Glomerular endothelial cell (primary cell): ENCODE data around the gene TAF8. TPM values are rescaled to one million over a fixed set of nuclear protein-coding genes. Genes with fewer than 3 reads are reported as not detected.
"Not testable (repeated sequence)": the region's sequence is repeated elsewhere in the genome, so short reads cannot be mapped to it uniquely, and the experiment has no call there.

Experiments
- DNase-seq: peaks from one replicate; pipeline ENCODE4 v3.0.0-alpha.2; 2011; ENCODE audit warnings: low read depth, low spot score; ENCODE audit errors: extremely low read depth
- total RNA-seq: library from RNA; depleted of rRNA; stranded (reverse); fragments of >200 nt; gene quantifications from 2 replicates; pipeline ENCODE4 v1.2.3, GENCODE V29; 2015

TAF8 gene, protein sequence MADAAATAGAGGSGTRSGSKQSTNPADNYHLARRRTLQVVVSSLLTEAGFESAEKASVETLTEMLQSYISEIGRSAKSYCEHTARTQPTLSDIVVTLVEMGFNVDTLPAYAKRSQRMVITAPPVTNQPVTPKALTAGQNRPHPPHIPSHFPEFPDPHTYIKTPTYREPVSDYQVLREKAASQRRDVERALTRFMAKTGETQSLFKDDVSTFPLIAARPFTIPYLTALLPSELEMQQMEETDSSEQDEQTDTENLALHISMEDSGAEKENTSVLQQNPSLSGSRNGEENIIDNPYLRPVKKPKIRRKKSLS
- 15.1 and 20.2 TPM in 2 replicates for total RNA-seq

DNA sequence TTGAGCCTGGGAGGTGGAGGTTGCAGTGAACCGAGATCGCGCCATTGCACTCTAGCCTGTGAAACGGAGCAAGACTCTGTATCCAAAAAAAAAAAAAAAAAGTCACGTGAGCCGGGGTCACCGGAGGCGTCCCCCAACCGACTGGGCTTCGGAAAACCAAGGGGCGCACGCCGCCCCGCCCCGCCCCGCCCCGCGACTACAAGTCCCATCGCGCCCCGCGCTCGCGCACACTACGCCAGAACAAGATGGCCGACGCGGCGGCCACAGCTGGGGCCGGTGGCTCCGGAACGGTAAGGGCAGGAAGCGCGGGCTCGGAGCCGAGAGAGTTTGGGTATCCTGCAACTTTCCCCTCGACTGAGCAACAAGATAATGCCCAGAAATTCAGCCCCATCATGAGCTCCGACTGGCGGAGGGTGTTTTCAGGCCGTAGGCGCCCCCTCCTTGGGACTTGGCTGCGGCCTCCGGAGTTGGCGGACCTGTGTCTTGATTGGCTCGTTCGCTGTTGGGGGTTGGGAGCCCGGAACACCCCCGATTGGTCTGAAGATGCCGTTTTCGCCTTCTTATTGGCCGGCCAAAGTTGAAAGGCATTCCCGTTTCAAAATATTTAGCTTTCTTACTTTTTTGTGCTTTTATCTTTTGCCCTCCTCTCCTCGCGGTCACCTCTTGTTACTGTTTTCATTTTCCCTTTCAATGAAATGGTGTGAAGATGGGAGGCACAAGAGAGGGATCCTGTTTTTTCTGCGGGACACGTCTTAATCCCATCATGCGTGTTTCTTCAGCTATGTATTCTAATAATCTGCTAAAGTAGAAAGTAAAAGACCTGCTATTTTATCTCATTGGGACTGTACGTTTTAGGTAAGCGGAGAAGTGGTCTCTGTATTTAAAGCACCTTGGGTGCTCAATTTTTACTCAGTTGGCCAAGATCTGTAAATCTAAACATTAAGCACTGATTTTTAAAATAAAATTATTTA lies at the start of gene TAF8:
Gene TAF8, plus strand, starts transcription at position 228 of the 971 bp plus-strand sequence. Its CDS starts 18 bp downstream, at position 246.
- DNase-seq = peak; percentile 73

DNA sequence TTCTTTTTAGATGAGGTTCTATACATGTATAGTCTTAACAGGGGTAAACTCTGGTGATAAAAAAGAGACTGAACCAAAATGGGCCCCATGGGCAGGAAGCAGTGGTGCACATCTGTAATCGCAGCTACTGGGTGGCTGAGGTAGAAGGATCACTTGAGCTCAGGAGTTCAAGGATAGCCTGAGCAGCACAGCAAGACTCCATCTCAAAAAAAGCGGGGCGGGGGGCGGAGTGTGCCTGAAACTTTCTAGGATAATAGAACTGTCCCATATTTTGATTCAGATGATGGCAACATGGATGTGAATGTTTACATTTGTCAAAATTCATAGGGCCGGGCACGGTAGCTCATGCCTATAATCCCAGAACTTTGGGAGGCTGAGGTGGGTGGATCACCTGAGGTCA lies 48.8 kb upstream of the TAF8 start:
- no peak for DNase-seq

DNA sequence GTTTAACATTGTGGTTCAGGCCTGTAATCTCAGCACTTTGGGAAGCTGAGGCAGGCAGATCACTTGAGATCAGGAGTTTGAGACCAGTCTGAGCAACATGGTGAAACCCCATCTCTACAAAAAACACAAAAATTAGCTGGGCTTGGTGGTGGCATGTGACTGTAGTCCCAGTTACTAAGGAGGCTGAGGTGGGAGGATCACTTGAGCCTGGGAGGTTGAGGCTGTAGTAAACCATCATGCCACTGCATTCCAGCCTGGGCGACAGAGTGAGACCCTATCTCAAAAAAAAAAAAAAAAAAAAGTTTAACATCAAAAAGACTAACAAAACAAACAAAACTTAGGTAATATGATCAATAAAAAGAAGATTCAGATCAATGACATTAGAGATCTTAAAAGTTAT lies 46.7 kb upstream of the TAF8 start:
- not testable (repeated sequence) for DNase-seq

DNA sequence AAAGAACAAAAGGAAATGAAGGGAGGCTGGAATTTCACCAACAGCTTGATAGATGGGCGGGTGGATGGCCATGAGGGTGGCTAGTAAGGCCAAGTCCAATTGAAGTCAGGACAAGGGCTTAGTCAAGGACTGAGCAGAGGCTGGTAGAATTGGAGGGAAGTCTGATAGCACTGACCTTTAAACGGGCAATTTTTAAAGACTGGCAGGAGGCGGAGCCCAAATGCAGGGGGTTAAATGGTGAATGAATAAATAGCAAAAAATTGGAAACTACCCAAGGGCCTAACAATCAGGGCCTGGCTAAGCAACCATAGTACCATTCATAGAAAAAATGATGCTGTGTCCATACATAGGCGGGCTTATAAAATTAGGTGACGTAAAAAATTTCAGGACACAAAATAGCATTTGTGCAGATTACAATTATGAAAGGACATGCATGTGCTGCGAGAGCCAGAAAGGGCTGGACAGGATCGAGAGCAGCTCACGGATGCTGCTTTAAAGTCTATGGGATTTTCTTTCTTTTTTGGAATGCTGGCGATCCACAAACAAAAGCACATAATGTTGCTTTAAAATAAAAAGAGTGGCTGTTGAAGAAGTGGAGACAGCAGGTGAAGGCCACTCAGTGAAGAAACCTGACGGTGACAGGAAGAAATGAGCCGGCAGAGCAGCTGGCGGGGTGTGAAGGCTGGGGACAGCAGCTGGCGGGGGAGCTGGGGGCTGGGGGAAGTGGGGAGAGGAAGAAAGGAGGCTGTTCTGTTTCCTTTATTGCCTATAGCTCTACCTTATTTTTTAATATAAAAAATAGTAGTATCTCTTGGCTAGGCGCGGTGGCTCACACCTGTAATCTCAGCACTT lies 42.8 kb upstream of the TAF8 start:
- DNase-seq = no peak

DNA sequence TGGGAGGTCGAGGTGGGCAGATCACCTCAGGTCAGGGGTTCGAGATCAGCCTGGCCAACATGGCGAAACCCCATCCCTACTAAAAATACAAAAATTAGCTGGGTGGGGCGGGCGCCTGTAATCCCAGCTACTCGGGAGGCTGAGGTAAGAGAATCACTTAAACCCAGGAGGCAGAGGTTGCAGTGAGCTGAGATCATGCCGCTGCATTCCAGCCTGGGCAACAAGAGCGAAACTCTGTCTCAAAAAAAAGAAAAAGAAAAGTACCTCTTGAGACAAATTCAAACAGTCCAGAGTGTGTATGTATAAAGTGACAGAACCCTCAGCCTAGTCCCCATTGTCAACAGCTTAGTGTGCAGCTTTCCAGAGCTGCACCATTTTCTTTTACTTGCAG lies 42.2 kb upstream of the TAF8 start:
- not testable (repeated sequence) for DNase-seq

DNA sequence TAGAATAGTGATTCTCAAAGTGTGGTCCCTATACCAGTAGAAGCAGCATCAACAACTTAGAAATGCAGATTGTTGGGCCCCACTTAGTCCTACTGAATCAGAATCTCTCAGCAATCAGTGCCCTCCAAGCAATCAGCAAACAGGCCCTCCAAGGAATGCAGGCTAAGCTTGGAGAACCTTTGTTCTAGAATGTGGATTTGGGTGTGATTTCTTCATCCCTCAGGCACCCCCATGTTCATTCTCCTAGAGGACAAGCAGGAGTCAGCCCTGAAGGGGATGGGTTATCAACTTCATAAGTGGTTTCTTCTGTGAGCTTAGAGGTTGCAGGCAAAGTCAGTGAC lies 40.5 kb upstream of the TAF8 start:
- DNase-seq = no peak

DNA sequence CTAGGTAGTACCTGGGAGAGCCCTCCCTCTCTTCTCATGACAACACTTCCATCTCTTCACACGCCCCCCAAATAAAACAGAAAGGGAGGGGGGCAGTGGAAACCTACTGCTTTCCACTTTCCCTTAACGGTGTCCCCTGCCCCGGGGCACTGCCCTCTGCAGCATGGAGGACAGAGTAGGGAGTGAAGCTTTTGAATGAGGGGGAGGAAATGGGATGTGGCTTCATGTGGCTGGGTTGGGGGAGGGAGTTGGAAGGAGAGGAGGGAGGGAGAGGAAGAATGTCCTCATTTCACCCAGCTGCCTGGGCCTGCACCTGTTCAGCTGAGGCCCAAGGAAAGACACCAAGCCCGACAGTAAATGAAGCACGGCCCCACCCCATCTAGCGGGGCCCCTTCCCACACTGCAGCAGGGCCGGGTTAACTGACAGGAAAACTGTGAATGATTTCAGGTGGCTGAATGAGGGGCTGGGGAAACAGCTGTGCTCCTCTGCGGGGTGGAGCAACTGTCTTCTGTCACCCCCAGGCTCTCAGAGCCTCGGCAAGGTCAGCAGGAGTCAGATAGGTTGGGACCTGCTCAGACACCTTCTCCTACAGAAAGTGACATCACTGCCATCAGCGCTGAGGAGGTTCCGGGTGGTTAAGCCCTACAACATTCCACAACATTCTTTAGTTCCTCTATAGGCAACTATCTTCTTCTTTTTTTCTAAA lies 40.0 kb upstream of the TAF8 start:
- no peak for DNase-seq

DNA sequence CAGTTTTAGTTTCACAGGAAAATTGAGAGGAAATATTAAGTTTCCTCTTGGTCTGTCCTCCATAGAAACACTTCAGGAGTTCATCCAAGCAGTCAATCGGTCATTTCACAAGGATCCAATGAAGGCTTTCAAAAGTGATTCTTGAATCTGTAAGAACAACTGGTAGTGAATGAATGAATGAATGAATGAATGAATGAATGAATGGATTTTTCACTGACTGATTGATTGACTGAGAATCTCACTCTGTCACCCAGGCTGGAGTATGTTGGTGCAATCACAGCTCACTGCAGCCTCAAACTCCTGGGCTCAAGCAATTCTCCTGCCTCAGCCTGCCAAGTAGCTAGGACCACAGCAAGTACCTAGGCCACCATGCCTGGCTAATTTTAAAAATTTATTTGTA lies 39.4 kb upstream of the TAF8 start:
- DNase-seq = no peak

DNA sequence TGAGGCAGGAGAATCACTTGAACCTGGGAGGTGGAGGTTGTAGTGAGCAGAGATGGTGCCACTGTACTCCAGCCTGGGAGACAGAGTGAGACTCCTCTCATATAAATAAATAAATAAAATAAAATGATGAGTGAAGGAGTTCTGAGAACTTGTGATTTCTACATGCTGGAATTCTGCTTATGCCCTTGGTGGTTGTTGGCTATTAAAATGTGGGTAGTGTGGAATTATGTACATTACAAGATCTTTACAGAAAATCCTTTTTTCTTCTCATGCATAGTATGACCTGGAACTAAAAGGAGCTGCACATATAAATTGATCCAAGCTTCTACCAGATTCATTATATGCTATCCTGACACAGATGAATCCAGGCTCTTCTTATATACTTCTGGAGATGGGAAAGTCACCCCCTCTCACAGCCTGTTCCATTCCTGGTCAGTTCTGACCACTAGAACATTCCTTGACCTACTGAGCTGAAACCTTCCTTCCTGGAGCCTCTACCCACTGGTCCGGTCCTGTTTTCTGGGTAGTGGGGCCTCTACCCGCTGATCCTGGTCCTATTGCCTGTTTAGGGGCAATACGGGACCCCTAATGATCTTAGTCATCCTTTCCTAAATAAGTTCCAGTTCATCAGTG lies 37.7 kb upstream of the TAF8 start:
- DNase-seq = no peak

DNA sequence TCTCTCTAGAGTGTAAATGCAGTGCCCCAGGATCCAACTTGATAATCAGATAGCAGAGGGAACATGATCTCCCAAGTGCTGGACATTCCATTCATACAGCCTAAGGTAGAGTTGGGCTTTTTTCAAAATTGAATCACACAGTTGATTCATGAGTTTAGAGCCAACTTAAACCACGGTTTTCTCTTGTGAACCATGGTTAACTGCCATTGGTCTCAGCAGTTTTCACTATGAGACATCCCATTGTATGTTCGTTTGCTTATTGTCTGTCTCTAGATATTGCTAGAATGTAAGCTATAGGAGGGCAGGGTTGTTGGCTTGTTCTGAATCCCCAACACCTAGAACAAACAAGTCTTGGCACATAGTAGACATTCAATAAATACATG lies 37.2 kb upstream of the TAF8 start:
- no peak for DNase-seq

DNA sequence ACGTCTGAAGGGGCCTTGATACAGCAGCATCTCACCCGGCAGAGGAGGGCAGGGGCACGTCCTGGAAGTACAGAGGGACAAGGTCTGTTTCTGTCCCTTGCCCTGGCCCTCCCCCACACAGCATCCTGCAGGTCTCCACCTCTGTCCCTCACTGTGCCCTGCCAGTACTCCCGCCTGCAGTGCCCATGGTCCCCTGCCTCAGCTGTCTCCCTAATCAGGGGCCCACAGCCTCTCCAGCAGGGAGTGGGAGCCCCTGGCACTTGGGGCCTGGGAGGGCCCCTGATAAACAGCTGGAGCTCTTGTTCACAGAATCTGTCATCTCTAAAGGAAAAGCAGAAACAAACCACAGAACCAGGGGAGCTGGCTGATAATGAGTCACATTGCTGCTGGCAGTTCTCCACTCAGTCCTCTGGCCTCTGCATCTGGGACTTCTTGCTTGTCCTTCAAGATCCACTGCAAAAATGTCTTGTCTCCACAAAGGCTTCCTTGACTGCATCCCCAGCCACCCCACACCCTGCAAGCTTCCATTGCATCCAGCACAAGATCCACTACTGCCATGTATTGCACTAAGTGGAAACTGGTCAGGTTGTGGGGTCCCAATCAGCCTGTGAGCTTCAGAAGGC lies 33.2 kb upstream of the TAF8 start:
- DNase-seq = no peak

DNA sequence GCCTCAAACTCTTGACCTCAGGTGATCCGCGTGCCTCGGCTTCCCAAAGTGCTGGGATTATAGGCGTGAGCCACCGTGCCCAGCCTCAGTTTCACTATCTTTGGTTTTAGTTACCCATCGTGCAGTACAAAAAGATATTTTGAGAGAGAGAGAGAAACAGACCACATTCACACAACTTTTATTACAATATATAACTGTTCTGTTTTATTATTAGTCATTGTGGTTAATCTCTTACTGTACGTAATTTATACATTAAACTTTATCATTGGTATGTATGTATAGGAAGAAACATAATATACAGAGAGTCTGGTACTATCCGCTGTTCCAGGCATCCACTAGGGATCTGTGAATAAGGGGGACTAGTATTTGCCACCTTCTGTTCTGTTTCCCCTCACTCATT lies 29.4 kb upstream of the TAF8 start:
- no peak for DNase-seq

DNA sequence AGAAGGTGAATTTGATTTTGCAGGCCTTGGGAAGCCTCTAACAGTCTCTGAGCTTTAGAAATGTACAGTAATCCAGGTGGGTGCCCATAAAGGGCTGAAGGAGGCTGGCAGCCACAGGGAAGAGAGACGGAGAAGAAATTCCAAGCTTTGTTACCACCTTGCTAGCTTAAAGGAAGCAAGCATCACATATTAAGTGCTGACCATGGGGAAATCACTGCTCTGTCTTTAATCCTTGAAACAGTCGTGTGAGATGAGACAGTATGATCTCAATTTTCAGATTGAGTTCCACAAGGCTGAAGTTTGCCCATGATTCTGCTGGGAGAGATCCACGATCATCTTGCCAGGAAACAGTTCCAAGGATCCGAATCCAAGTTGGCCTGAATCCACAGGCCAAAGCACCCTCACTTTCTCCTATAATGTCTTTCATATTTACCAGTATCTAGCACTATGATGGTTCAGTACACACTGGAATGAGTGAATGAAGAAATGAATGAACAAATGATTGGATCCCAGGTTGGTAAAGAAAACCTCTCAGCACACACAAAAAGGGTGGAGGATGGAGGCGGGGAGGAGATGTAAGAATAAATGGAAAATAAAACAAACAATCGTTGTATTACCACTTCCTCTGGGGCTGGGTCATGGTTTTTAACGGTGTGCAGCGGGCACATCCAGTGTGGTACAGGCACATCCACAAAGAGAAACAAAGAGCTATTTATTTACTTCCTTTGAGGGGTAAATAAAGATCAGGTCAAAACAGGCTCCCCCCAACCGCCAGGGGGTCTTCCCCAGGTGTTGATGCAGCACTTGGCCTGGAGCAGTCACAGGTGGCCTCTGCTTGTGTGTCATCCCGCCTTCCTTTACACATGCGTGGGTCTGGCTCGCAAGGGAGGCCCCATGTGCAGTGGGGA lies 28.2 kb upstream of the TAF8 start:
- no peak for DNase-seq

DNA sequence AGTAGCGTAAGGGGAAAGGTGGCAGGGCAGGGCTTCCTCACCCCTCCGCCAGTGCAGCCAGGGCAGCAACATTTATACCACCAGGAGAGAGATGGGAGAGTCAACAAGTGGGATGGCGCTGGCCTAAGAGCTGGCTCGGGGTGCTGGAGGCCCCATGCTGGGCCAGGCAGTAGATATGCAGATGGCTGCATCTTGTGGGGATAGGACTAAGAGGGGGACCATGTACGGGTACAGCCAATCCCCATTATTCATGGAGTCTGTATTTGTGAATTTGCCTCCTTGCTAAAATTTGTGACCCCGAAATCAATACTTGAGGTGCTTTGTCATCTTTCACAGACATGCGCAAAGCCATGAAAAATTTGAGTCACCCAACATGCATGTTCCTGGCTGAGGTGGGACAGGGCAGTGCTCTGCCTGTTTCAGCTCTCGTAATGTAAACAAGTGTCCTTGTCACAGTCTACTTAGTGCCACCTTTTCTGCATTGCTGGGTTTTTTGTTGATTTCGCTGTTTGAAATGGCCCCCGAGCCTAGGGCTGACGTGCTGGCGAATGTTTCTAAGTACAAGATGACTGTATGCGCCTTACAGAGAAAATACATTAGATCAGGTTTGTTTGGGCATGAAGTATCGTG lies 27.5 kb upstream of the TAF8 start:
- DNase-seq = no peak

DNA sequence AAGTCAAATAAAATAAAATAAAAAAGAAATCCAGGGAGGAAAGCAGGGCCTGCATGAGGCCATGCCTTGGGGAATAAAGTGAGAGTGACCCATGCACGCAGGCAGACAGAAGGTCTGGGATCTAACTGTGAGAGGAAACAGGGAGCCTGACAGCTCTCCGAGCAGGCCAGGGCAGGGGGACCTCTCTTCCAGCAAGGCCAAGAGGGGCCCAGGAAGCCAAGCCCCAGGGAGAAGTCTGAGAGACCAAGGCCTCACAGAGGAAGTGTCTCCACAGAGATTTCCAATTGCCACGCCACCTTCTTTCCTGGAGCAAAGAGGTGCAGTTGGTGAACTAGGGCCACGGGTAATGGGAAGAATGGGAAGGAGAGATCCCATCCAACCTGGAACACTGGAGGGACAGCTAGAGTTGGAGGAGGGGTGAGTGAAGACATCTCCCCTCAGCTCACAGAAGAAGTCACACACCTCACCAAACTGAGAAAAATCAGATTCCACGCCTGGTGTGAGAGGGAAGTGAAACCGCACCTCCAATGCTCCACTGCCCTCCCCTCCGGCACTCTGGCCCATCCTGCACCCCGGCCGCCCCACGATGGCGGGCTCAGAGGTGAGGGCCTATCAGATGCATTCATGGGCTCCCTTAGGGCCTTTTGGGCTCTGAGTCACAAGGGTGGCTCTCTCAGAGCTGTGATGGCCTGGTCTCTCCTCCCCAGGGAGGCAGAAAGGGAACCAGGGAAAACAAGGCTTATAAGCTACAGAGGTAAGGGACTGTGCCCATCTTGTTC lies 25.1 kb upstream of the TAF8 start:
- DNase-seq = no peak

DNA sequence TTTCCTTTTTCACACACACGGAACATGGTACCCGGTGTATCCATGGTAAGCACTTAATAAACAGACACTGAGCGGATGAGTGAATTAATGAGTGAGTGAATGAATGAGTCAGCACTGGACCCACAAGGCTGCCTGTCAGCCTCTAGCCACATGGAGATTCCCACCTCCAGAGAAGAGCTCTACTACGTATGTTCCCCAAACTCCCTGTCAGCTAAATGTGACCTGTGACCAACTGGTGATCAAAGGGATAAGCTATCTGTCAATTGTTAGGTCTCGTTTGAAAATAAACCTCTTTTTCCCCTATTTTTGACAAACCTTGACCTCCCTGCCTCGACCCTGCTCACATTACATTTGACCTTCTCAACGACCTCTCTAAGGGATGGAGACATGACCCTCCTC lies 24.5 kb upstream of the TAF8 start:
- no peak for DNase-seq

DNA sequence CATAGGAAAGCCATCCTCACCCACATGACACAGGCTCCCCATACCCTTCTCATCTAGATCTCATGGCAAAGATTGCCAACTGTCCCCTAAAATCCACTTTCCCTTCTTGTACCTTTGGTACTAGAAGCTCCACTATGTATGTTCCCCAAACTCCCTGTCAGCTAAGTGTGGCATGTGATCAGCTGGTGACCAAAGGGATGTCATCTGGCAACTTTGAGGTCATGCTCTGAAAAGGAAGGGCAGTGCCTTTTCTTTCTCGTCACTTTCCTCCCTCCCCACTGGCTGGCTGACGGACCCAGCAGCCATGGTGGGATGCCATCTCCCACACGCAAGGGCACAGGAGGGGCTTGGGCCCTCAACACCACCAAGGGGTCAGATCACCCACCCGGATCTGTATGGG lies 23.8 kb upstream of the TAF8 start:
- no peak for DNase-seq
